Measurements from ENCODE around the gene ZNF516.

ZNF516 gene

GRCh38 chr18:76428396-76429261 is 66.4 kb downstream of the ZNF516 start:
- Histone ChIP-seq H3K4me1 (ENCODE audit: control insufficient read depth, insufficient read depth, low read length) (no peaks in the 10 kb centered on the region), H3K27ac (ENCODE audit: extremely low read depth, low read depth, low read length) (no peak overlapping the region), H3K9me3 (ENCODE audit: control insufficient read depth, insufficient read depth, low read depth, low read length) (no peaks in the 10 kb centered on the region), H3K36me3 (ENCODE audit: control insufficient read depth in 2 of 2, insufficient read depth in 1 of 2, low read length in 2 of 2) (peaks cover 0 to 13% of the 10 kb centered on the region in 2 experiments; a peak in 1 of 3 replicates), H3K4me3 (ENCODE audit: low read depth, low read length) (no peak overlapping the region)
- CTCF ChIA-PET = interaction anchor here (0.6 to 1.9 kb wide), 6 partner anchors 29 to 685 kb away, joined by 3 to 7 read pairs (median 3); no protein-coding TSS in a partner anchor
- POLR2A ChIA-PET = no interaction called here
- TF ChIP-seq ZNF426 (tag by site-specific recombination; IDR thresholded peaks at IDR 0.05) = no peak
- TF ChIP-seq GLIS1 (tag by site-specific recombination; IDR thresholded peaks at IDR 0.05) = 0 out of 2 replicates have a peak, but pooled peaks have one; percentile 6

- no peak overlapping the region for H3K4me3 ChIP-seq (ENCODE audit: low read depth, low read length)
- no peaks in the 10 kb centered on the region for H3K36me3 ChIP-seq (ENCODE audit: control insufficient read depth in 2 of 2, insufficient read depth in 1 of 2, low read length in 2 of 2)
- 0 out of 2 replicates have a peak, but pooled peaks cover 3% of the 10 kb centered on the region for H3K4me1 ChIP-seq (ENCODE audit: control insufficient read depth, insufficient read depth, low read length)
- CTCF ChIA-PET = interaction anchor here (0.7 to 2.0 kb wide), 6 partner anchors 10 to 1656 kb away, joined by 3 to 14 read pairs (median 4); no protein-coding TSS in a partner anchor
- TF ChIP-seq ZNF18 (tag by site-specific recombination; IDR thresholded peaks at IDR 0.05) = no peak
- no peak for TF ChIP-seq MZF1 (tag by site-specific recombination; IDR thresholded peaks at IDR 0.05; ENCODE audit: borderline replicate concordance)
- TF ChIP-seq ZNF529 (tag by site-specific recombination; IDR thresholded peaks at IDR 0.05; ENCODE audit: insufficient replicate concordance) = no peak
- TF ChIP-seq REPIN1 (tag by site-specific recombination; IDR thresholded peaks at IDR 0.05; ENCODE audit: low read depth) = no peak
- no peak for TF ChIP-seq ZBTB17 (tag by site-specific recombination; IDR thresholded peaks at IDR 0.05)
- no peak for TF ChIP-seq ZNF214 (tag by site-specific recombination; IDR thresholded peaks at IDR 0.05; ENCODE audit: borderline replicate concordance)
- TF ChIP-seq ZNF221 (tag by site-specific recombination; IDR thresholded peaks at IDR 0.05; ENCODE audit: borderline replicate concordance) = no peak
- peak; percentile 44 for TF ChIP-seq CTCF (tag by site-specific recombination; IDR thresholded peaks at IDR 0.05)
- TF ChIP-seq ZNF600 (tag by site-specific recombination; IDR thresholded peaks at IDR 0.05) = no peak
- no peak for TF ChIP-seq ZNF114 (tag by site-specific recombination; IDR thresholded peaks at IDR 0.05)
- TF ChIP-seq IKZF3 (tag by site-specific recombination; IDR thresholded peaks at IDR 0.05) = 0 out of 2 replicates have a peak, but pooled peaks have one; percentile 36
- TF ChIP-seq ZFP69B (tag by site-specific recombination; IDR thresholded peaks at IDR 0.05) = no peak
- peak; percentile 81 for TF ChIP-seq ZNF2 (tag by site-specific recombination; IDR thresholded peaks at IDR 0.05)
- no peak for TF ChIP-seq ZNF558 (tag by site-specific recombination; IDR thresholded peaks at IDR 0.05)
- no peak for TF ChIP-seq ZEB2 (tag by site-specific recombination; IDR thresholded peaks at IDR 0.05)
- TF ChIP-seq ELK4 (IDR thresholded peaks at IDR 0.05; ENCODE audit: borderline replicate concordance, low read depth, low read length) = no peak
- no peak for TF ChIP-seq ZNF549 (tag by site-specific recombination; IDR thresholded peaks at IDR 0.05)
- no peak for TF ChIP-seq AEBP2 (tag by site-specific recombination; IDR thresholded peaks at IDR 0.05; ENCODE audit: borderline replicate concordance)
- no peak for TF ChIP-seq ZNF16 (tag by site-specific recombination; IDR thresholded peaks at IDR 0.05; ENCODE audit: low read depth)
- TF ChIP-seq ZNF843 (tag by site-specific recombination; IDR thresholded peaks at IDR 0.05) = no peak
- TF ChIP-seq ZNF654 (tag by site-specific recombination; IDR thresholded peaks at IDR 0.05; ENCODE audit: low read depth) = peak; percentile 38
- TF ChIP-seq ZNF174 (tag by site-specific recombination; IDR thresholded peaks at IDR 0.05) = no peak
- no peak for TF ChIP-seq ZNF169 (tag by site-specific recombination; IDR thresholded peaks at IDR 0.05)
- no peak for TF ChIP-seq ZNF670 (tag by site-specific recombination; IDR thresholded peaks at IDR 0.05; ENCODE audit: low read depth)
- no peak for TF ChIP-seq ZNF624 (tag by site-specific recombination; IDR thresholded peaks at IDR 0.05)
- no peak for TF ChIP-seq ZNF837 (tag by site-specific recombination; IDR thresholded peaks at IDR 0.05)
- no peaks in the 10 kb centered on the region for H3K9me3 ChIP-seq (ENCODE audit: control insufficient read depth, insufficient read depth, low read depth, low read length)
- no peak overlapping the region for H3K27ac ChIP-seq (ENCODE audit: extremely low read depth, low read depth, low read length)
- POLR2A ChIA-PET = no interaction called here
These were observed 68.2 kb downstream of the ZNF516 start for GRCh38 chr18:76426737-76427305.

Data from HEK293 (cell line).